Nephron (organoid): ENCODE results near the gene KCNQ1.

Experiments
- H3K27ac Mint-ChIP-seq, 3 experiments: 2 replicates each; pipeline ENCODE4 v1.8.0; 2020; ENCODE audit warnings: mixed read lengths in 3 of 3, mild to moderate bottlenecking in 2 of 3, moderate library complexity in 1 of 3
- H3K27me3 Mint-ChIP-seq: 2 replicates; pipeline ENCODE4 v1.8.0; 2021; ENCODE audit warnings: low read depth, mild to moderate bottlenecking, moderate library complexity, mixed read lengths
- H3K36me3 Mint-ChIP-seq: 2 replicates; pipeline ENCODE4 v1.8.0; 2020; ENCODE audit warnings: low read depth, mixed read lengths
- H3K4me1 Mint-ChIP-seq: 2 replicates; pipeline ENCODE4 v1.8.0; 2020; ENCODE audit warnings: mixed read lengths
- H3K4me3 Mint-ChIP-seq, 3 experiments: 2 replicates each; pipeline ENCODE4 v1.8.0; 2020; ENCODE audit warnings: mild to moderate bottlenecking in 3 of 3, mixed read lengths in 3 of 3, moderate library complexity in 2 of 3
- H3K9me3 Mint-ChIP-seq: 2 replicates; pipeline ENCODE4 v1.8.0; 2020; ENCODE audit warnings: mixed read lengths
- CTCF ChIP-seq, 3 experiments: fragments of 200-600 bp; sonication (generic); IDR thresholded peaks; one replicate each; pipeline ENCODE4 v1.5.0; 2021; ENCODE audit warnings: antibody characterized with exemption in 3 of 3; ENCODE audit not compliant: unreplicated experiment in 3 of 3

Gene KCNQ1

GRCh38 chr11:2853401-2853800, 408.6 kb downstream of the KCNQ1 start:
- peaks cover 4% of the 10 kb centered on the region for H3K4me1 Mint-ChIP-seq
- no peak overlapping the region for H3K4me3 Mint-ChIP-seq
- H3K9me3 Mint-ChIP-seq = no peaks in the 10 kb centered on the region
- no peaks in the 10 kb centered on the region for H3K36me3 Mint-ChIP-seq
- H3K27me3 Mint-ChIP-seq = peaks cover 10% of the 10 kb centered on the region
- no peak overlapping the region for H3K27ac Mint-ChIP-seq
- no peak for TF ChIP-seq CTCF (IDR thresholded peaks at IDR 0.05; ENCODE audit: unreplicated experiment in 3 of 3)

GRCh38 chr11:2853997-2854560, 409.3 kb downstream of the KCNQ1 start:
- Mint-ChIP-seq H3K4me3 (no peak overlapping the region), H3K36me3 (no peaks in the 10 kb centered on the region), H3K27ac (peak overlapping the region in 1 of 3 experiments; percentile 24), H3K9me3 (no peaks in the 10 kb centered on the region), H3K4me1 (peaks cover under 1% of the 10 kb centered on the region), H3K27me3 (peaks cover 6% of the 10 kb centered on the region)
- TF ChIP-seq CTCF (IDR thresholded peaks at IDR 0.05; ENCODE audit: unreplicated experiment in 3 of 3) = no peak

GRCh38 chr11:2855162-2855561, 410.4 kb downstream of the KCNQ1 start:
- Mint-ChIP-seq H3K27ac (no peak overlapping the region), H3K4me1 (no peaks in the 10 kb centered on the region)
- no peak for TF ChIP-seq CTCF (IDR thresholded peaks at IDR 0.05; ENCODE audit: unreplicated experiment in 3 of 3)

GRCh38 chr11:2857276-2857675, 412.5 kb downstream of the KCNQ1 start:
- Mint-ChIP-seq H3K4me1 (no peaks in the 10 kb centered on the region), H3K27me3 (peaks cover 30% of the 10 kb centered on the region), H3K4me3 (no peak overlapping the region), H3K27ac (no peak overlapping the region), H3K9me3 (no peaks in the 10 kb centered on the region), H3K36me3 (no peaks in the 10 kb centered on the region)
- TF ChIP-seq CTCF (IDR thresholded peaks at IDR 0.05; ENCODE audit: unreplicated experiment in 3 of 3) = no peak

More at GRCh38 chr11:2855162-2855561, 410.4 kb downstream of the KCNQ1 start:
- Mint-ChIP-seq H3K4me3 (no peak overlapping the region), H3K9me3 (no peaks in the 10 kb centered on the region), H3K36me3 (no peaks in the 10 kb centered on the region), H3K27me3 (peaks cover 11% of the 10 kb centered on the region)

GRCh38 chr11:2857918-2858317, 413.1 kb downstream of the KCNQ1 start:
- no peaks in the 10 kb centered on the region for H3K4me1 Mint-ChIP-seq
- TF ChIP-seq CTCF (IDR thresholded peaks at IDR 0.05; ENCODE audit: unreplicated experiment in 3 of 3) = no peak
- peaks cover 30% of the 10 kb centered on the region for H3K27me3 Mint-ChIP-seq
- H3K27ac Mint-ChIP-seq = no peak overlapping the region
- H3K4me3 Mint-ChIP-seq = no peak overlapping the region
- no peaks in the 10 kb centered on the region for H3K36me3 Mint-ChIP-seq
- H3K9me3 Mint-ChIP-seq = no peaks in the 10 kb centered on the region

GRCh38 chr11:2858995-2859698, 414.3 kb downstream of the KCNQ1 start:
- H3K4me1 Mint-ChIP-seq = no peaks in the 10 kb centered on the region
- H3K36me3 Mint-ChIP-seq = no peaks in the 10 kb centered on the region
- no peak overlapping the region for H3K27ac Mint-ChIP-seq
- no peak overlapping the region for H3K4me3 Mint-ChIP-seq
- peaks cover 42% of the 10 kb centered on the region for H3K27me3 Mint-ChIP-seq
- no peak for TF ChIP-seq CTCF (IDR thresholded peaks at IDR 0.05; ENCODE audit: unreplicated experiment in 3 of 3)
- H3K9me3 Mint-ChIP-seq = no peaks in the 10 kb centered on the region
